Caco-2 (cell line): ENCODE measurements around the gene GJB6. TPM values are rescaled to one million over a fixed set of nuclear protein-coding genes. Genes with fewer than 3 reads are reported as not detected.
A peak's percentile ranks its signal among the peaks of the same experiment; 100 is the strongest.

Experiments
- BruUV-seq: library from RNA; stranded (reverse); fragments of 400-500 nt; replicated peaks from 2 replicates; lab custom pipeline; 2021; lab: Mats Ljungman, UMichigan
- CTCF ChIA-PET: fragments of 300-600 bp; sonication (Branson Sonifier 250); formaldehyde crosslinking; loops from one replicate; lab custom pipeline; 2022; ENCODE audit warnings: antibody characterized with exemption; lab: Charles Lee
- POLR2A ChIA-PET: fragments of 300-600 bp; sonication (Branson Sonifier 250); formaldehyde crosslinking; loops from one replicate; lab custom pipeline; 2022; ENCODE audit warnings: antibody characterized with exemption; lab: Charles Lee
- DNase-seq, 2 experiments: peaks; one replicate each; pipeline versions ENCODE4 v3.0.0 to v3.0.0-alpha.2; 2020 to 2022
- H3K27me3 ChIP-seq: replicated peaks from 2 replicates; pipeline ENCODE4 v1.6.0; 2011; ENCODE audit warnings: low read length; ENCODE audit not compliant: control insufficient read depth, insufficient read depth
- H3K36me3 ChIP-seq: 2 replicates; pipeline ENCODE4 v1.5.1; 2011; ENCODE audit warnings: low read length; ENCODE audit not compliant: control insufficient read depth, insufficient read depth
- H3K4me1 ChIP-seq: fragments of 250-450 bp; sonication (Bioruptor Pico); 2 replicates; pipeline ENCODE4 v1.5.1; 2020; ENCODE audit warnings: mild to moderate bottlenecking
- H3K4me3 ChIP-seq: 2 replicates; pipeline ENCODE4 v1.5.1; 2011; ENCODE audit warnings: low read depth, mild to moderate bottlenecking, control low read depth, low read length
- H3K9me3 ChIP-seq: fragments of 250-450 bp; sonication (Bioruptor Pico); 2 replicates; pipeline ENCODE4 v1.5.1; 2020; ENCODE audit warnings: mild to moderate bottlenecking, moderate library complexity
- H3K27ac Mint-ChIP-seq: one replicate; pipeline ENCODE4 v1.8.0; 2022; ENCODE audit warnings: mixed read lengths; ENCODE audit not compliant: unreplicated experiment
- H3K27me3 Mint-ChIP-seq: one replicate; pipeline ENCODE4 v1.8.0; 2022; ENCODE audit warnings: mixed read lengths; ENCODE audit not compliant: insufficient read depth, unreplicated experiment
- H3K36me3 Mint-ChIP-seq: one replicate; pipeline ENCODE4 v1.8.0; 2022; ENCODE audit warnings: mild to moderate bottlenecking, mixed read lengths; ENCODE audit not compliant: insufficient read depth, unreplicated experiment
- H3K4me1 Mint-ChIP-seq: one replicate; pipeline ENCODE4 v1.8.0; 2022; ENCODE audit warnings: low read depth, mixed read lengths; ENCODE audit not compliant: unreplicated experiment
- H3K4me3 Mint-ChIP-seq: one replicate; pipeline ENCODE4 v1.8.0; 2022; ENCODE audit warnings: mild to moderate bottlenecking, moderate library complexity, mixed read lengths; ENCODE audit not compliant: unreplicated experiment
- H3K9me3 Mint-ChIP-seq: one replicate; pipeline ENCODE4 v1.8.0; 2022; ENCODE audit warnings: mixed read lengths; ENCODE audit not compliant: unreplicated experiment
- CTCF ChIP-seq, 2 experiments: fragments of 200-600 bp in 1 of 2; IDR thresholded peaks; 1 replicate in 1 of 2; 2 replicates in 1 of 2; pipeline versions ENCODE4 v1.5.1 to v1.8.0; 2011 to 2022; ENCODE audit warnings: antibody characterized with exemption in 1 of 2, control low read depth in 1 of 2, inconsistent platforms in 1 of 2, low read depth in 1 of 2, low read length in 1 of 2, mild to moderate bottlenecking in 1 of 2, moderate library complexity in 1 of 2; ENCODE audit not compliant: insufficient read depth in 1 of 2, severe bottlenecking in 1 of 2, unreplicated experiment in 1 of 2
- intact Hi-C: fragments of 100-400 bp; cut with micrococcal nuclease; formaldehyde crosslinking; loops from one replicate; pipeline ENCODE4 v1.10.0; 2022; ENCODE audit not compliant: unreplicated experiment
- total RNA-seq: library from RNA; stranded (reverse); gene quantifications from 2 replicates; pipeline ENCODE4 v1.2.3, GENCODE V29; 2022

The GJB6 gene
- total RNA-seq, 1 experiment from 2014 or later: not detected

DNA sequence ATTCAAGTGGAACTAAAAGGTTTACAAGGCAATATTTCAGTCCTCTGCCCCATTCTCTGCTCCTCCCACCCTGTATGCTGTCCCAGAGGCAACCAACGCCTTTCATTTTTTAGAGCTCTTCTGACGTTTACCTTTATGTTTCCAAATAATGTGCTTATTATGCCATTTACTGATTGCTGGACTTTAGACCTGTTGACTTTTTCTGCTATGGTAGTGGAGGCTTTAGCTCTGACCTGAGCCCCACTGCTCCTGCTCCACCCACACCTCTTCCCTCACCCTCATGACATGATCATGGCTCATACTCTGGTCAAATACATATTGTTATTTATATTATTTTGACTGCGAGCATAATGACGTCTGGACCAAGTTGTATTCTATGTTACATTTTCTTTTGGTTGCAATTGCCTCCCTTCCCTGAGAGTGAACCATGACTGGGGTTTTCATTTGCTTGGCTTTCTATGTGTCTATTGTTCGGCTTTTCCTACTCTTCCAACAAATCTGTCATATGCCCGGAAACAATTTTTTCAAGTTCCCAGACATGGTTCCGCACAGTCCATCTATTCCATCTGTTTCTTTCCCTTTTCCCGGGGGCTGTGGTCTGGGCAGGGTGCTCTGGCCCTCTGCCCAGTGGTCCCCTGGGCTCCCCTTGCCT is 31.4 kb upstream of the GJB6 start:
- BruUV-seq: no TSS peak
- intact Hi-C loops: no loop called here
- Mint-ChIP-seq H3K27ac (no peak overlapping the region), H3K9me3 (no peaks in the 10 kb centered on the region), H3K4me1 (peaks cover 13% of the 10 kb centered on the region), H3K4me3 (no peak overlapping the region), H3K27me3 (peaks cover 9% of the 10 kb centered on the region), H3K36me3 (no peaks in the 10 kb centered on the region)
- Histone ChIP-seq H3K4me1 (no peaks in the 10 kb centered on the region), H3K36me3 (no peaks in the 10 kb centered on the region), H3K27me3 (no peaks in the 10 kb centered on the region; the same call in 1 of the 2 replicates), H3K9me3 (no peaks in the 10 kb centered on the region), H3K4me3 (no peak overlapping the region)
- TF ChIP-seq CTCF (IDR thresholded peaks at IDR 0.05; ENCODE audit: insufficient read depth in 1 of 2, low read depth in 1 of 2, low read length in 1 of 2, severe bottlenecking in 1 of 2, unreplicated experiment in 1 of 2): no peak
- no peak for DNase-seq
- POLR2A ChIA-PET: no interaction called here
- CTCF ChIA-PET: no interaction called here

DNA sequence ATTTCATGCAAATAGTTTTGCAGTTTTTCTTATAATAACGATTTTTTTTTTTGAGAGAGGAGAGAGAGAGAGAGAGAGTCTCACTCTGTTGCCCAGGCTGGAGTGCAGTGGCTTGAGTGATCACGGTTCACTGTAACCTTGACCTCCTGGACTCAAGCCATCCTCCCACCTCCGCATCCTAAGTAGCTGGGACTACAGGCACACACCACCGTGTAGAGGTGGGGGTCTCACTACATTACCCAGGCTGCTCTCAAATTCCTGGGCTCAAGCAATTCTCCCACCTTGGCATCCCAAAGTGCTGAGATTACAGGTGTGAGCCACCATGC is 26.8 kb upstream of the GJB6 start:
- H3K27me3 ChIP-seq: no peaks in the 10 kb centered on the region
- H3K4me3 ChIP-seq: no peak overlapping the region
- BruUV-seq: no TSS peak
- intact Hi-C loops: no loop called here
- peaks cover 8% of the 10 kb centered on the region for H3K4me1 Mint-ChIP-seq
- H3K9me3 ChIP-seq: no peaks in the 10 kb centered on the region
- no peaks in the 10 kb centered on the region for H3K36me3 Mint-ChIP-seq
- H3K4me3 Mint-ChIP-seq: peak overlapping the region; percentile 65
- no peak overlapping the region for H3K27ac Mint-ChIP-seq
- H3K4me1 ChIP-seq: no peaks in the 10 kb centered on the region
- POLR2A ChIA-PET: no interaction called here
- peaks cover 14% of the 10 kb centered on the region for H3K27me3 Mint-ChIP-seq
- no peaks in the 10 kb centered on the region for H3K36me3 ChIP-seq
- H3K9me3 Mint-ChIP-seq: no peaks in the 10 kb centered on the region
- TF ChIP-seq CTCF (IDR thresholded peaks at IDR 0.05; ENCODE audit: insufficient read depth in 1 of 2, low read depth in 1 of 2, low read length in 1 of 2, severe bottlenecking in 1 of 2, unreplicated experiment in 1 of 2): no peak
- DNase-seq: no peak
- CTCF ChIA-PET: interaction anchor here (0.6 kb wide), 1 partner anchor 48 kb away, joined by 3 read pairs; no protein-coding TSS in a partner anchor

GRCh38 chr13:20258208-20258962 is 26.3 kb upstream of the GJB6 start:
- no peak for TF ChIP-seq CTCF (IDR thresholded peaks at IDR 0.05; ENCODE audit: insufficient read depth in 1 of 2, low read depth in 1 of 2, low read length in 1 of 2, severe bottlenecking in 1 of 2, unreplicated experiment in 1 of 2)
- no peaks in the 10 kb centered on the region for H3K27me3 ChIP-seq
- Mint-ChIP-seq H3K36me3 (no peaks in the 10 kb centered on the region), H3K9me3 (no peaks in the 10 kb centered on the region), H3K4me3 (peak overlapping the region; percentile 65), H3K4me1 (peaks cover 3% of the 10 kb centered on the region), H3K27me3 (peaks cover 17% of the 10 kb centered on the region), H3K27ac (no peak overlapping the region)
- ChIA-PET CTCF (interaction anchor here (0.6 kb wide), 1 partner anchor 48 kb away, joined by 3 read pairs; no protein-coding TSS in a partner anchor), POLR2A (interaction anchor here (0.6 kb wide), 1 partner anchor 761 kb away, joined by 5 read pairs; no protein-coding TSS in a partner anchor)
- H3K36me3 ChIP-seq: no peaks in the 10 kb centered on the region
- intact Hi-C loops: no loop called here
- peak overlapping the region; percentile 12; the same call in 1 of the 2 replicates for H3K4me3 ChIP-seq
- BruUV-seq: no TSS peak
- no peaks in the 10 kb centered on the region for H3K9me3 ChIP-seq
- no peak for DNase-seq
- H3K4me1 ChIP-seq: no peaks in the 10 kb centered on the region
